GM12878 (cell line): ENCODE measurements around the gene SBNO2. TPM values are rescaled to one million over a fixed set of nuclear protein-coding genes. Genes with fewer than 3 reads are reported as not detected.

Experiments used
- BACH1 ChIP-seq: fragments of 450-650 bp; IDR thresholded peaks from 2 replicates; pipeline ENCODE4 v1.6.1; 2017; ENCODE audit warnings: mild to moderate bottlenecking, borderline replicate concordance
- DPF2 ChIP-seq: fragments of 450-650 bp; IDR thresholded peaks from 2 replicates; pipeline ENCODE4 v1.6.1; 2017; ENCODE audit warnings: mild to moderate bottlenecking
- HDAC2 ChIP-seq: fragments of 200-600 bp; sonication (generic); IDR thresholded peaks from 2 replicates; pipeline ENCODE4 v1.6.1; 2017
- HDAC6 ChIP-seq: fragments of 200-600 bp; sonication (generic); IDR thresholded peaks from one replicate; pipeline ENCODE4 v1.8.0; 2017; ENCODE audit warnings: antibody characterized with exemption; ENCODE audit not compliant: unreplicated experiment
- MAX ChIP-seq: IDR thresholded peaks from 2 replicates; pipeline ENCODE4 v1.6.1; 2012; ENCODE audit warnings: low read depth, low read length, improper control_type of control experiment
- MXI1 ChIP-seq: fragments of 150-350 bp; IDR thresholded peaks from 2 replicates; pipeline ENCODE4 v1.6.1; 2011; ENCODE audit warnings: low read depth, mild to moderate bottlenecking, inconsistent platforms, low read length, improper control_type of control experiment
- NRF1 ChIP-seq: conservative IDR thresholded peaks from 2 replicates; pipeline ENCODE4 v1.6.1; 2011; ENCODE audit warnings: mild to moderate bottlenecking, low read depth, low read length, improper control_type of control experiment
- RAD21 ChIP-seq: IDR thresholded peaks from 2 replicates; pipeline ENCODE4 v1.6.1; 2011; ENCODE audit warnings: mild to moderate bottlenecking, low read depth, low read length, moderate library complexity; ENCODE audit not compliant: insufficient read depth
- RELB ChIP-seq: fragments of 450-650 bp; IDR thresholded peaks from 2 replicates; pipeline ENCODE4 v1.6.1; 2017; ENCODE audit warnings: low read depth, mild to moderate bottlenecking, moderate library complexity
- SMARCA5 ChIP-seq: fragments of 450-650 bp; IDR thresholded peaks from 2 replicates; pipeline ENCODE4 v1.6.1; 2017; ENCODE audit warnings: mild to moderate bottlenecking
- SMC3 ChIP-seq: IDR thresholded peaks from 2 replicates; pipeline ENCODE4 v1.6.1; 2011; ENCODE audit warnings: low read length, improper control_type of control experiment, borderline replicate concordance
- SREBF2 ChIP-seq: IDR thresholded peaks from 2 replicates; pipeline ENCODE4 v1.6.1; 2012; ENCODE audit warnings: mild to moderate bottlenecking, low read length
- STAT1 ChIP-seq: fragments of 450-650 bp; conservative IDR thresholded peaks from 2 replicates; pipeline ENCODE4 v1.6.1; 2014; ENCODE audit warnings: antibody characterized with exemption, mild to moderate bottlenecking
- TARDBP ChIP-seq: IDR thresholded peaks from 2 replicates; pipeline ENCODE4 v1.6.1; 2016; ENCODE audit warnings: borderline replicate concordance
- TCF12 ChIP-seq: IDR thresholded peaks from 2 replicates; pipeline ENCODE4 v1.6.1; 2011; ENCODE audit warnings: low read depth, mild to moderate bottlenecking, low read length
- TCF3 ChIP-seq: IDR thresholded peaks from 2 replicates; pipeline ENCODE4 v1.6.1; 2012; ENCODE audit warnings: low read depth, mild to moderate bottlenecking, low read length, borderline replicate concordance; ENCODE audit not compliant: insufficient read depth
- YY1 ChIP-seq: IDR thresholded peaks from 2 replicates; pipeline ENCODE4 v1.6.1; 2011; ENCODE audit warnings: low read depth, mild to moderate bottlenecking, low read length
- polyA plus RNA-seq, 11 experiments: library from polyadenylated mRNA; depleted of rRNA in 4 of 11; unstranded in 6 of 11; stranded (reverse) in 5 of 11; fragments of >200 nt; fragmentation: Nextera tagmentation in 4 of 11; fragmentation: Illumina TruSeq in 1 of 11; extraction: Ambion mirVana in 4 of 11; extraction: Trizol in 1 of 11; gene quantifications; 1 replicate in 1 of 11; 2 replicates in 10 of 11; pipeline versions ENCODE4 v1.2.1 to v1.2.3, GENCODE V29; 2011 to 2016; ENCODE audit warnings: inconsistent platforms in 2 of 11, missing spikeins in 2 of 11, low read depth in 1 of 11
- total RNA-seq, 4 experiments: library from RNA; depleted of rRNA in 3 of 4; stranded (reverse); fragments of >200 nt in 3 of 4; fragmentation: Illumina TruSeq in 1 of 4; extraction: Trizol in 1 of 4; gene quantifications; 2 replicates each; pipeline versions ENCODE4 v1.2.1 to v1.2.3, GENCODE V29; 2013 to 2021
- TF ChIP-seq, protein P1 (sequence below), 3 experiments: IDR thresholded peaks in 2 of 3; conservative IDR thresholded peaks in 1 of 3; 2 replicates each; pipeline ENCODE4 v1.5.1; 2011; ENCODE audit warnings: low read depth in 3 of 3, low read length in 3 of 3, mild to moderate bottlenecking in 3 of 3, control low read depth in 2 of 3, moderate library complexity in 2 of 3, inconsistent platforms in 1 of 3, mixed read lengths in 1 of 3; ENCODE audit not compliant: control insufficient read depth in 2 of 3, insufficient read depth in 1 of 3; ENCODE audit errors: extremely low read depth in 1 of 3
- TF ChIP-seq, protein P2 (sequence below): IDR thresholded peaks from 2 replicates; pipeline ENCODE4 v1.6.1; 2012; ENCODE audit warnings: low read depth, low read length, improper control_type of control experiment
- TF ChIP-seq, protein P3 (sequence below): fragments of 450-650 bp; IDR thresholded peaks from 2 replicates; pipeline ENCODE4 v1.6.1; 2017; ENCODE audit warnings: mild to moderate bottlenecking, moderate library complexity

Gene SBNO2
- total and polyA plus RNA-seq, 10 of the 15 experiments (the other 5 are each of a cell fraction or from before 2014, with no cell fraction given), result 0.08 to 44.6 (median 5.4) TPM

- TF ChIP-seq, protein P1, sequence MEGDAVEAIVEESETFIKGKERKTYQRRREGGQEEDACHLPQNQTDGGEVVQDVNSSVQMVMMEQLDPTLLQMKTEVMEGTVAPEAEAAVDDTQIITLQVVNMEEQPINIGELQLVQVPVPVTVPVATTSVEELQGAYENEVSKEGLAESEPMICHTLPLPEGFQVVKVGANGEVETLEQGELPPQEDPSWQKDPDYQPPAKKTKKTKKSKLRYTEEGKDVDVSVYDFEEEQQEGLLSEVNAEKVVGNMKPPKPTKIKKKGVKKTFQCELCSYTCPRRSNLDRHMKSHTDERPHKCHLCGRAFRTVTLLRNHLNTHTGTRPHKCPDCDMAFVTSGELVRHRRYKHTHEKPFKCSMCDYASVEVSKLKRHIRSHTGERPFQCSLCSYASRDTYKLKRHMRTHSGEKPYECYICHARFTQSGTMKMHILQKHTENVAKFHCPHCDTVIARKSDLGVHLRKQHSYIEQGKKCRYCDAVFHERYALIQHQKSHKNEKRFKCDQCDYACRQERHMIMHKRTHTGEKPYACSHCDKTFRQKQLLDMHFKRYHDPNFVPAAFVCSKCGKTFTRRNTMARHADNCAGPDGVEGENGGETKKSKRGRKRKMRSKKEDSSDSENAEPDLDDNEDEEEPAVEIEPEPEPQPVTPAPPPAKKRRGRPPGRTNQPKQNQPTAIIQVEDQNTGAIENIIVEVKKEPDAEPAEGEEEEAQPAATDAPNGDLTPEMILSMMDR (IDR thresholded peaks at IDR 0.05 in 2 of 3, conservative IDR thresholded peaks at IDR 0.05 in 1 of 3; ENCODE audit: control insufficient read depth in 2 of 3, extremely low read depth in 1 of 3, insufficient read depth in 1 of 3, low read depth in 3 of 3, low read length in 3 of 3), result peak; percentile 73 to 85 (median 82)
- TF ChIP-seq RAD21 (peak; percentile 54), MAX (peak; percentile 92), SMARCA5 (peak; percentile 88; the same call in 1 of the 2 replicates), TARDBP (no peak), HDAC6 (peak; percentile 100), SMC3 (peak; percentile 33; the same call in 1 of the 2 replicates), TCF12 (peak; percentile 72), DPF2 (0 out of 2 replicates have a peak, but pooled peaks have one; percentile 50), TCF3 (peak; percentile 81; the same call in 1 of the 2 replicates), NRF1 (0 out of 2 replicates have a peak, but pooled peaks have one; percentile 33), HDAC2 (peak; percentile 83; the same call in 1 of the 2 replicates), SREBF2 (no peak), MXI1 (peak; percentile 61; the same call in 1 of the 2 replicates), RELB (no peak), STAT1 (0 out of 2 replicates have a peak, but pooled peaks have one; percentile 33), YY1 (peak; percentile 72; the same call in 1 of the 2 replicates), BACH1 (0 out of 2 replicates have a peak, but pooled peaks have one; percentile 11)
- TF ChIP-seq, protein P2, sequence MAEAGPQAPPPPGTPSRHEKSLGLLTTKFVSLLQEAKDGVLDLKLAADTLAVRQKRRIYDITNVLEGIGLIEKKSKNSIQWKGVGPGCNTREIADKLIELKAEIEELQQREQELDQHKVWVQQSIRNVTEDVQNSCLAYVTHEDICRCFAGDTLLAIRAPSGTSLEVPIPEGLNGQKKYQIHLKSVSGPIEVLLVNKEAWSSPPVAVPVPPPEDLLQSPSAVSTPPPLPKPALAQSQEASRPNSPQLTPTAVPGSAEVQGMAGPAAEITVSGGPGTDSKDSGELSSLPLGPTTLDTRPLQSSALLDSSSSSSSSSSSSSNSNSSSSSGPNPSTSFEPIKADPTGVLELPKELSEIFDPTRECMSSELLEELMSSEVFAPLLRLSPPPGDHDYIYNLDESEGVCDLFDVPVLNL, result no peak
- TF ChIP-seq, protein P3, sequence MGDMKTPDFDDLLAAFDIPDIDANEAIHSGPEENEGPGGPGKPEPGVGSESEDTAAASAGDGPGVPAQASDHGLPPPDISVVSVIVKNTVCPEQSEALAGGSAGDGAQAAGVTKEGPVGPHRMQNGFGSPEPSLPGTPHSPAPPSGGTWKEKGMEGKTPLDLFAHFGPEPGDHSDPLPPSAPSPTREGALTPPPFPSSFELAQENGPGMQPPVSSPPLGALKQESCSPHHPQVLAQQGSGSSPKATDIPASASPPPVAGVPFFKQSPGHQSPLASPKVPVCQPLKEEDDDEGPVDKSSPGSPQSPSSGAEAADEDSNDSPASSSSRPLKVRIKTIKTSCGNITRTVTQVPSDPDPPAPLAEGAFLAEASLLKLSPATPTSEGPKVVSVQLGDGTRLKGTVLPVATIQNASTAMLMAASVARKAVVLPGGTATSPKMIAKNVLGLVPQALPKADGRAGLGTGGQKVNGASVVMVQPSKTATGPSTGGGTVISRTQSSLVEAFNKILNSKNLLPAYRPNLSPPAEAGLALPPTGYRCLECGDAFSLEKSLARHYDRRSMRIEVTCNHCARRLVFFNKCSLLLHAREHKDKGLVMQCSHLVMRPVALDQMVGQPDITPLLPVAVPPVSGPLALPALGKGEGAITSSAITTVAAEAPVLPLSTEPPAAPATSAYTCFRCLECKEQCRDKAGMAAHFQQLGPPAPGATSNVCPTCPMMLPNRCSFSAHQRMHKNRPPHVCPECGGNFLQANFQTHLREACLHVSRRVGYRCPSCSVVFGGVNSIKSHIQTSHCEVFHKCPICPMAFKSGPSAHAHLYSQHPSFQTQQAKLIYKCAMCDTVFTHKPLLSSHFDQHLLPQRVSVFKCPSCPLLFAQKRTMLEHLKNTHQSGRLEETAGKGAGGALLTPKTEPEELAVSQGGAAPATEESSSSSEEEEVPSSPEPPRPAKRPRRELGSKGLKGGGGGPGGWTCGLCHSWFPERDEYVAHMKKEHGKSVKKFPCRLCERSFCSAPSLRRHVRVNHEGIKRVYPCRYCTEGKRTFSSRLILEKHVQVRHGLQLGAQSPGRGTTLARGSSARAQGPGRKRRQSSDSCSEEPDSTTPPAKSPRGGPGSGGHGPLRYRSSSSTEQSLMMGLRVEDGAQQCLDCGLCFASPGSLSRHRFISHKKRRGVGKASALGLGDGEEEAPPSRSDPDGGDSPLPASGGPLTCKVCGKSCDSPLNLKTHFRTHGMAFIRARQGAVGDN, result peak; percentile 94
These were observed 109.1 kb downstream of the SBNO2 start (continued) for GRCh38 chr19:1064661-1065605.
